Liver (tissue), 3 donors: ENCODE results near the gene RANBP17.

Experiments
- CTCF ChIP-seq: fragments of 150-350 bp; IDR thresholded peaks from 2 replicates; pipeline ENCODE4 v1.5.1; 2017; ENCODE audit warnings: improper control_type of control experiment, low read depth, low read length; ENCODE audit not compliant: missing input control
- HNF4G ChIP-seq: IDR thresholded peaks from 2 replicates; pipeline ENCODE4 v1.6.1; 2016; ENCODE audit warnings: antibody characterized with exemption
- REST ChIP-seq: IDR thresholded peaks from 2 replicates; pipeline ENCODE4 v1.6.1; 2016; ENCODE audit warnings: antibody characterized with exemption, mild to moderate bottlenecking
- TAF1 ChIP-seq: conservative IDR thresholded peaks from 2 replicates; pipeline ENCODE4 v1.6.1; 2016; ENCODE audit warnings: antibody characterized with exemption, mild to moderate bottlenecking
- donor health status: healthy.
- donor health status: healthy.

- TF ChIP-seq TAF1 = no peak
- TF ChIP-seq HNF4G = no peak
- no peak for TF ChIP-seq CTCF
- TF ChIP-seq REST = no peak
Observed at GRCh38 chr5:170985486-170985885, 123.7 kb downstream of the RANBP17 start.
